WERI-Rb-1 (cell line): Measurements from ENCODE around the gene MRPL42.

Source experiments
- DNase-seq: peaks from one replicate; pipeline ENCODE4 v3.0.0-alpha.2; 2020
- H3K27ac ChIP-seq: fragments of 250-450 bp; sonication (Bioruptor Pico); 2 replicates; pipeline ENCODE4 v1.5.1; 2020; ENCODE audit warnings: mild to moderate bottlenecking, moderate library complexity
- H3K27me3 ChIP-seq: fragments of 250-450 bp; sonication (Bioruptor Pico); 2 replicates; pipeline ENCODE4 v1.5.1; 2021; ENCODE audit warnings: mild to moderate bottlenecking, low read depth, moderate library complexity; ENCODE audit not compliant: insufficient read depth, severe bottlenecking
- H3K36me3 ChIP-seq: fragments of 250-450 bp; sonication (Bioruptor Pico); 2 replicates; pipeline ENCODE4 v1.5.1; 2020; ENCODE audit warnings: mild to moderate bottlenecking, moderate library complexity
- H3K4me3 ChIP-seq: 2 replicates; pipeline ENCODE4 v1.5.1; 2011; ENCODE audit warnings: low read depth, mild to moderate bottlenecking, control low read depth, low read length
- H3K9me3 ChIP-seq: fragments of 250-450 bp; sonication (Bioruptor Pico); 2 replicates; pipeline ENCODE4 v1.5.1; 2021; ENCODE audit warnings: mild to moderate bottlenecking, moderate library complexity; ENCODE audit not compliant: severe bottlenecking
- TF ChIP-seq, protein P1 (sequence below): IDR thresholded peaks from 2 replicates; pipeline ENCODE4 v1.5.1; 2011; ENCODE audit warnings: low read depth, mild to moderate bottlenecking, control low read depth, inconsistent platforms, low read length

MRPL42 gene

DNA sequence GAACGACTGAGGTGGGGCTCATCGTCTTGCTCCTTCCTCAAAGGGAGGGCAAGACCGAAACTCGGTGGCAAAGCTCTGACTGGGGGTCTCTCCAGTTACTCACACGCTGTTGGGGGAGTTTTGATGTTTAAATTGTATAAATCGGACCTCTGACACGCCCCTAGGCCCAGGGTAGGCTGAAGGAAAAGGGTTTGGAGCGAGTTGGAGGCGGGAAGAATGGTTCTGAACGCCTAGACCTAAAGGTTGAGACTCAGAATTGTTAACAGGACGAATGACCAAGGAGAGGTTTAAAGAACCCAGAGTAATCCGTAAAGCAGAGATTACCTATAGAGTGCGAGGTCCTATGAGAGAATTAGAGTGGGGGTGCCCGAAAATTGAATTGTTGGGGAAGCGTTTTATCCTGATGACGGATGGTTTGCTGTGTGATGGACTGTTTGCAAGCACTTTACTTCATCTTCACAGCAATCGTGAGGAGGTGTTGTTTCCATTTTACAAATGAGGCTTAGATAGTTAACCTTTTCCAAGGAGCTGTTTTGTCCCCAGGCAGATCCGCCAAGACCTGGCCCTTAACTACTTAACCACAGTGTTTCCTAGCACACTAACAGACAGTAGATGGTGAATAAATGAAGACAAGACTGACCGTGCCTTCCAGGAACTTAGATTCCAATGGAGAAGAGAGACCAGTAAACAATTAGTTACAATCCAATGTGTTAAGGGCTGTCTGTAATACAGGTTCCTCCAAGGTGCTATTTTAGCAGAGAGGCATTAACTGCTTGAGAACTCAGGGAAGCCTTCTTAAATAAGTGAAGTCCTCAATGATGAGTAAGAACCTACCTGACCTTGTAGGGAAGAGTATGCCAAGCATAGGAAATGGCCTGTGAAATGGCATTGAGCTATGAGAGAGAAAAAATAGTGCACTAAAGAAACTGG lies 24.6 kb upstream of the MRPL42 start:
- Histone ChIP-seq H3K4me3 (peak overlapping the region; percentile 99), H3K27ac (peak overlapping the region; percentile 96), H3K27me3 (no peaks in the 10 kb centered on the region), H3K36me3 (peaks cover 3% of the 10 kb centered on the region), H3K9me3 (no peaks in the 10 kb centered on the region)
- no peak for DNase-seq
- TF ChIP-seq, protein P1, sequence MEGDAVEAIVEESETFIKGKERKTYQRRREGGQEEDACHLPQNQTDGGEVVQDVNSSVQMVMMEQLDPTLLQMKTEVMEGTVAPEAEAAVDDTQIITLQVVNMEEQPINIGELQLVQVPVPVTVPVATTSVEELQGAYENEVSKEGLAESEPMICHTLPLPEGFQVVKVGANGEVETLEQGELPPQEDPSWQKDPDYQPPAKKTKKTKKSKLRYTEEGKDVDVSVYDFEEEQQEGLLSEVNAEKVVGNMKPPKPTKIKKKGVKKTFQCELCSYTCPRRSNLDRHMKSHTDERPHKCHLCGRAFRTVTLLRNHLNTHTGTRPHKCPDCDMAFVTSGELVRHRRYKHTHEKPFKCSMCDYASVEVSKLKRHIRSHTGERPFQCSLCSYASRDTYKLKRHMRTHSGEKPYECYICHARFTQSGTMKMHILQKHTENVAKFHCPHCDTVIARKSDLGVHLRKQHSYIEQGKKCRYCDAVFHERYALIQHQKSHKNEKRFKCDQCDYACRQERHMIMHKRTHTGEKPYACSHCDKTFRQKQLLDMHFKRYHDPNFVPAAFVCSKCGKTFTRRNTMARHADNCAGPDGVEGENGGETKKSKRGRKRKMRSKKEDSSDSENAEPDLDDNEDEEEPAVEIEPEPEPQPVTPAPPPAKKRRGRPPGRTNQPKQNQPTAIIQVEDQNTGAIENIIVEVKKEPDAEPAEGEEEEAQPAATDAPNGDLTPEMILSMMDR: no peak

DNA sequence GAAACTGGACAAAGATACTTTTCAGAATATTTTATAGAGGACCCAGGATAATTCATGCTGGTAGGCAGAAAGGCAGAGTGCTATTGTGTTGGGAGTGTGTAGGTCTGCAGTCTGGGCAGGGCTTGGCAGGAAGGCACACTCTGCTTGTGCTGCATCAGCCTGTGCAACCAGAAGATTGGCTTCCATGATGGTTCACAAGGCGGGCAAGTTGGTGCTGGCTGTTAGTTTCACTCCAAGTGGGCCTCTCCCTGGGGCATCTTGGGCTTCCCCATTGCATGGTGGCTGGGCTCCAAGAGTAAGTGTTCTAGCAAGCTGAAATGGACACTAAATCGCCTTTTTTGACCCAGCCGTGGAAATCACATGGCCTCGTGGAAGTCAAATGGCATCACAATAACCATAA lies 23.7 kb upstream of the MRPL42 start:
- TF ChIP-seq, protein P1: no peak
- Histone ChIP-seq H3K4me3 (no peak overlapping the region), H3K27me3 (no peaks in the 10 kb centered on the region), H3K27ac (peak overlapping the region; percentile 96), H3K9me3 (no peaks in the 10 kb centered on the region), H3K36me3 (peaks cover 3% of the 10 kb centered on the region)
- no peak for DNase-seq

DNA sequence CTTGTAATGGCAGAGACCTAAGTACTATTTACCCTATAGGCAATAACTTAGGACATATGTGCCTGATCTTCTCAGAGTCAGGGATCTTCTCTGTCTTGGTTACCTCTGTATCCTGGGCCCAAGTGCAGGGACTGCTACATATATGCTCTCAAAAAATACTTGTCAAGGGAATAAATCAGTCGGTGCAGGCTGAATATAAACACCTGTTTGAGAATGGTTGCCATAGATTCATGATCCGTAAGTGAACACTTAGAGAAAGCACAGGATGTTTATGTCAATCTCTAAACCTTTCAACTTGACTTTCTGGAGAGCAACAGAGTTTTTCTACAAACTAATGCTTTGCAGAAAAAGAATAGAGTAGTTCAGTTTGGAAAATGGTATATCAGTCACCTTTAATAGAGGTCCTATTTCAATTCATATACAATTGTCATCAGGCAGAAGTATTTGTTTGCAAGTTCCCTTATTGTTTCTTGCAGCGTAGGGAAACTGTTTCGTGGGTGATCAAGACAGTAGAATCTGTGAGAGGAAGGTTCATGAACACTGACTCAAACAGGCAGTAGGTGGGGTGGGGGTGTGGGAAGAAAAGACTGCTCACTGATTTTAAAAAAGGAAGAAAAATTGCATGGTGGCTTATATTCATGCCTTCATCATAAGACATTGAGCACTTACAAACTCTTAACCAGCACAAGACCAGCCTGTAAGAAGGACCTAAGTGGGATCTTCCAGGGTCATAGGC lies 19.6 kb upstream of the MRPL42 start:
- no peaks in the 10 kb centered on the region for H3K36me3 ChIP-seq
- no peaks in the 10 kb centered on the region for H3K27me3 ChIP-seq
- H3K9me3 ChIP-seq: no peaks in the 10 kb centered on the region
- no peak overlapping the region for H3K27ac ChIP-seq
- H3K4me3 ChIP-seq: no peak overlapping the region
- DNase-seq: no peak
- TF ChIP-seq, protein P1: no peak

DNA sequence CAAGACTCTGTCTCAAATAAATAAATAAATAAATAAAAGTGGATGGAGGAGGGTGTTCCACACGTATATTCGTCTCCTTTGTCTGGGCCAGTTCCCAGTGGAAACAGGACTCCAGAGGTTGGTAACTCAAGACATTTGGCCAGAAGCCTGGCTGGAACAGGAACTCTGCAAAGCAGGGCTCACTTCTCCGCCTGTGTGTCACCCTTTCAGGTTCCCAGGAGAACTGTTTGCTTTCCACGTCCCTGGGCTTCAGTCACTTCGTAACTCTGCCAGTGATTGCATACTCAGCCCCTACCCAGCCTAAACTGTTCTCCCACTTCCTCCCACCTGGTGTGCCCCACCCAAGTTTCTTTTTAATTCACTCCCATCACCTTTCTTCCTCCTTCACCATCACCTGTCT lies 18.5 kb upstream of the MRPL42 start:
- H3K4me3 ChIP-seq: no peak overlapping the region
- no peak for DNase-seq
- TF ChIP-seq, protein P1: no peak

DNA sequence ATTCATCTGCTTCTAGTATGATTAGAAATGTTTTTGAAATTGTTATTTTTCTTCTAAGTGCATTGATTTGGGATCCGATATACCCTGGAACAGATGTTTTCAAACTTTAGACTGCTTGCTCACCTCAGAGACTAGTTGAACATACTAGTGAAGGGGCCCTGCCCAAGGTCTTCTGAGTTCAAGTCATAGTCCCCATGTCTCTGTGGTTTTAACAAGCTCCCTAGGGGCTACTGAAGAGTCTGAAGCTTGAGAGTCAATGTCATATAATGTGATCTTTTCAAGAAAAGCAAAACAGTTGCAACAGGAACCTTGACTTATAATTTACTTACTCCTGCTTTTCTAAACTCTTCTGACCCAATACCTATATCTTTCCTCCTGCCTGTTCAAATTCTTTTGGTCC lies 18.0 kb upstream of the MRPL42 start:
- Histone ChIP-seq H3K36me3 (no peaks in the 10 kb centered on the region), H3K27me3 (no peaks in the 10 kb centered on the region), H3K4me3 (no peak overlapping the region), H3K27ac (no peak overlapping the region), H3K9me3 (no peaks in the 10 kb centered on the region)
- TF ChIP-seq, protein P1: no peak
- no peak for DNase-seq

More for the DNA sequence above, 18.5 kb upstream of the MRPL42 start:
- no peak overlapping the region for H3K27ac ChIP-seq
- no peaks in the 10 kb centered on the region for H3K36me3 ChIP-seq
- H3K9me3 ChIP-seq: no peaks in the 10 kb centered on the region
- H3K27me3 ChIP-seq: no peaks in the 10 kb centered on the region
